ENCODE measurements around the gene ALOX12.
"Not testable (repeated sequence)": the region's sequence is repeated elsewhere in the genome, so short reads cannot be mapped to it uniquely, and the experiment has no call there.

The ALOX12 gene

DNA sequence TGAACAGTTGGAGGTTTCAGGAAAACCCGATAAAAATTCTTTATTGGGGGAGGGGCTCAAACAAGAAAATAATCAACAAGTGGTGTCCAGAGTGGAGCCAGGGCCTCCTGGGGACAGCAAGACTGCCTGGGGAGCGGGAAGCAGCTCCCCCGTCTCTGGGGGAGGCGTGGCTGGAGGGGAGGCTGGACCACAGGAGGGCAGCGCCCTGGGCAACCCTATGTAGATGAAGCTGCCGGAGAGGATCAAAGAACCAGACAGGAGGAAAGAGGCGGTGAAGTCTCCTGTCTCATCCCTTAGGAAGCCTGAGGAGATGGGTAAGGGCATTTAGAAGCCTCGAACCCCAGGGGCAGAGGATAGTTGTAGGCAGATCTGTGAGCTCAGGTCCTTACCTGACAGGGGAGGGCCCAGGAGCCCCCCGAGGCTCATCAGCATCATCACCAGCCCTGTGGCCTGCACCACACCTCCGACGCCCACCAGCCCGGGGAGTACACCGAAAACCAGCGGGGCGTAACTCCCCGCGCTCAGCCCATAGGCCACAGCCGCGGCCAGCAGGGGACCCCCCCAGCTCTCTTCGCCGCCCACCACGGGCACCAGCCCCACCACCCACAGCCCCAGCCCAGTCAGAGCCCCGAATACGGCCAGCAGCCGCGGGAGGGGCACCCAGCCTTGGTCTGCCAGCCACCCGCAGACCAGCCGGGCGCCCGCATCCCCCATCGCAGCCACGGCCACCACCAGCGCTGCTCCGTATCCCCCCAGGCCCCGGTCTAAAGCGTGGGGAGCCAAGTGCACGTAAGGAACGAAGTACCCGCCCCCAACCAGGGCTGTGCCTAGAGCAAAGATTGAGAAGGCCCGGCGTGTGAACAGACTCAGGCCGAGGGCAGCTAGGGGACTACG, 46.0 kb downstream of the ALOX12 start:
- no peaks in the 10 kb centered on the region for H3K9me3 Mint-ChIP-seq
- H3K27ac Mint-ChIP-seq: peak overlapping the region; percentile 71
- DNase-seq (peak; percentile 44), ATAC-seq (peak; percentile 34)
- peaks cover 2% of the 10 kb centered on the region for H3K27me3 Mint-ChIP-seq
- H3K36me3 Mint-ChIP-seq (ENCODE audit: low read depth): no peaks in the 10 kb centered on the region
- peaks cover 40% of the 10 kb centered on the region for H3K4me1 Mint-ChIP-seq
- peak overlapping the region; percentile 74 for H3K4me3 Mint-ChIP-seq

DNA sequence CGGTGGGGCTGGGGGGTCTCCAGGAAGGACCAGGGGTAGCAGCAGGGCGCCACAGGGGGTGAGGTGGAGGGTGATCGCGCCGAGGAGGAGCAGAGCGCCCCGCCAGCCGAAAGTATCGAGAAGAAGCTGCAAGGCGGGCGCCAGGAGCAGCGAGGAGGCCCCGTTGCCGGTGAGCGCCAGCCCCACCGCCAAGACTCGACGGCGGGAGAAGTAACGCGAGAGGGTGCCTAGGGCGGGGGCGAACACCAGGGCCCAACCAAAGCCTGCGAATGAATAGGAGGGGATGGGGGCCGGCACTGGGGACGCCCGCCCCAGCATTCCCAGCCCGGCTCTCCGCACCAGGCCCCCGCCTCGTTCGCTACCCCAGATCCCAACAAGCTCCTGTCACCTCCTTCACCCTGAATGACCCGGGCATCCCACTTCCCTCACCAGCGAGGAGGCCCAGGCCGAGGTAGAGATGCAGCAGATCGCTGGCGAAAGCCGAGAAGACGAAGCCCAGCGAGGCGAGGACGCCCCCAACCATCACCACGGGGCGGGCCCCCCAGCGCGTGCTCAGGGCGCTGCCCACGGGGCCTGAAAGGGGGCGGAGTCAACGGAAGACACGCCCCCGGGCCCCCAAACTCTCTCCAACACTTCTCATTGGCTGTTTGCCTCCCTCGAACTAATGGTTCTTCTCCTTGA, 46.8 kb downstream of the ALOX12 start:
- H3K27ac Mint-ChIP-seq: peak overlapping the region; percentile 71
- no peaks in the 10 kb centered on the region for H3K9me3 Mint-ChIP-seq
- H3K4me3 Mint-ChIP-seq: peak overlapping the region; percentile 74
- H3K36me3 Mint-ChIP-seq (ENCODE audit: low read depth): no peaks in the 10 kb centered on the region
- H3K27me3 Mint-ChIP-seq: peaks cover 2% of the 10 kb centered on the region
- H3K4me1 Mint-ChIP-seq: peaks cover 48% of the 10 kb centered on the region
- DNase-seq (peak; percentile 57), ATAC-seq (peak; percentile 40)

DNA sequence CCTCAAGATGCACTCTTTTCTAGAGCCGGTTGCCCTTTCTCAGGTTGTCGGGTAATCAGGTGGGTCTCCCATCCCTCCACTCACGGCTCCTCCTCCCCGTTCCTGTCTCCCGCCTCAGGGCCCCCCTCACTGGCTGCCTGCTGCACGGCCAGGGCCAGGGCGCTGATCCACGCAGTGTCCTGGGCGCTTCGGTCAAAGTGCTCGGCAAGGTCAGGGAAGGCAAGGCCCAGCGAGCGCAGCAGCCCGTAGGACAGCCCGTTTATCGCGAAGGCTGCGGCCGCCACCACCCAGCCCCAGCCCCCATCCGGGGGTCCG, 47.3 kb downstream of the ALOX12 start:
- H3K27me3 Mint-ChIP-seq: peaks cover 2% of the 10 kb centered on the region
- ATAC-seq (no peak), DNase-seq (no peak)
- H3K27ac Mint-ChIP-seq: no peak overlapping the region
- peak overlapping the region; percentile 74 for H3K4me3 Mint-ChIP-seq
- no peaks in the 10 kb centered on the region for H3K9me3 Mint-ChIP-seq
- H3K36me3 Mint-ChIP-seq (ENCODE audit: low read depth): no peaks in the 10 kb centered on the region
- peaks cover 47% of the 10 kb centered on the region for H3K4me1 Mint-ChIP-seq

DNA sequence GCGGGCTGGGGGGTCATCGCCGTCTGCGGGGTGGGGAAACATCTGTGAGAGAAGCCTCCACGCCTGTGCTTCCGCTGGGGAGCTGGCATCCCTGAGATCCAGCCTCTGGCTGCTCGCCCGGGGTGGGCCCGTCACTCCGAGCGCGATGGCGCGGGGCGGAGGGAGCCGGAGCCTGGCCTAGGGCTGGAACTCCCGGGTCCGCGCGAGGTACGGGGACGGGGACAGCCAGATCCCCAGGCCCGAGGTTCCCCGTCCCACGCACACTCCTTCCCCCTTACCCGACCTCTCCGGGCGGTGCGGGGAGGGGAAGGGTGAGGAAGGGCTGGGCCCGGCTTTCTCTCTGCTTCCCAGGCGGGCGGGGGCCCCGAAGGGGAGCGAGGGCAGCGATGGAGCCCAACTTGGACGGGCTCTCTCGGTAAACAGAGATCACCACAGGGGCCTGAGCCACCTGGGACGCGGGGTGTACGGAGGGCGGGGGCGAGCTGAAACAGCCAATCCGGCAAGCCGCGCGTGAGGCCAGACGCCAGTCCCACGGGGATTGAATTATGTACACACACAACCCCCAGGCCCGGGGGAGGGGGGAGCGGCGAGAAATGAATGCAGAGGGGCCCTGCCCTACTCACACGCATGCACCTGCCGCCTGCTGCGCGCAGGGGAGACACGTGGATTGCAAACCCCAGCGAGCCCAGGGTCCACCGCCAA, 47.8 kb downstream of the ALOX12 start, which contains the start of gene SLC16A11:
SLC16A11 (minus strand) TSS at position 596 of the 702 bp plus-strand sequence; CDS start at position 17, 579 bp downstream.
- no peak for ATAC-seq
- DNase-seq: peak; percentile 36
- Mint-ChIP-seq H3K9me3 (no peaks in the 10 kb centered on the region), H3K27ac (no peak within 1 kb of the TSS), H3K27me3 (peaks cover 2% of the 10 kb centered on the region), H3K4me1 (peaks cover 43% of the 10 kb centered on the region), H3K4me3 (peak within 1 kb of the TSS; percentile 74), H3K36me3 (ENCODE audit: low read depth) (no peaks in the 10 kb centered on the region)

DNA sequence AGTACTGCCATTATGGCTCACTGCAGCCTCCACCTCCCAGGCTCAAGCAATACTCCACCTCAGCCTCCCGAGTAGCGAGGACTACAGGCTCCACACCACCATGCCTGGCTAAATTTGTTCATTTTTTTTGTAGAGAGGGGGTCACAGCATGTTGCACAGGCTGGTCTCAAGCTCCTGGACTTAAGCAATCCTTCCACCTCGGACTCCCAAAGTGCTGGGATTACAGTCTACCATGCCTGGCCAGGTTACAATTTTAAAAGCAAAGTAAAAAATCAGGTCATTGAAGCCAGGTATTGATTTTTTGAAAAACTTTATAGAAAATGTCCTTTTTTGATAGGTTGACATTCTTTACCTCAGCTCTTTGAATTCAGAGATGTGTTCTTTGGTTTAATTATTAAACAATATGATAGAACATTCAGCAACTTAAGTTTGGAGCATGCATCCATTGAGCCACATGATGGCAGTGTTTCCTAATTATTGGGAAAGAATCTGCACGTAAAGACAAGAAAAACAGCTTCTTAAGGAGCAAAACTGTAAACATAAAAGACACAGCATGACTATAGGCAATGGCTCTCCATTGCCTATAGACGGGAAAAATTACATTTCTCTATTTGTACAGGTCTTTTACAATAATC, 49.8 kb downstream of the ALOX12 start:
- no peak for DNase-seq
- no peak overlapping the region for H3K27ac Mint-ChIP-seq
- peaks cover 2% of the 10 kb centered on the region for H3K27me3 Mint-ChIP-seq
- H3K4me3 Mint-ChIP-seq: peak overlapping the region; percentile 75
- H3K36me3 Mint-ChIP-seq (ENCODE audit: low read depth): no peaks in the 10 kb centered on the region
- ATAC-seq: no peak
- peaks cover 43% of the 10 kb centered on the region for H3K4me1 Mint-ChIP-seq
- no peaks in the 10 kb centered on the region for H3K9me3 Mint-ChIP-seq

DNA sequence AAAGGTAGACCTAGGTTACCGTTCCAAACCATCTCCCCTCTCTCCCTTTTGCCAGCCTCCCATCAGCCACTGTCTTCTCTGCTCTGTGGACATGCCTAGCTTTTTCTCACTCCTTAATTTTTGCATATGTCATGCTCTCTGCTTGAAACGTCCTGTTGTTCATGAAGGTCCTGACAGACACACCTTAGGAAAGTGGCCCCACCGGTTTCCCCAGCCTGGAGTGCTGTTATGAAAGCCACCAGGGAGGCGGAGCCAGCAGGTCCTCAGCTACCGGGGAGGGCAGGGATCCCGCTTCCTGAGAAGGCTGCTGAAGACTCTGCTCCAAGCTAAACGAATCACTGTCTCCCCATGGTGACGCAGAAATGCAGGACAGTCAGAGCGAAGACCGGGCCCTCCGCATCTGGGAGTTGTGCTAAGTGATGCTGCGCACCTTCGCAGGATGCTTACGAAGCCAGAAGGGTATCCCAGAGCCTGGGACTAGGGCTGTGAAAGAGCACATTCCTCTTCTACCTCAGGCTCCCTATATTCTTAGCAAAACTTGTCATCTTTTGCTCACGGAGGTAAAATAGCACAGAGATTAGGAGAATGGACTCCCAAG, 50.4 kb downstream of the ALOX12 start:
- Mint-ChIP-seq H3K4me1 (peaks cover 43% of the 10 kb centered on the region), H3K9me3 (no peaks in the 10 kb centered on the region), H3K27me3 (peaks cover 2% of the 10 kb centered on the region), H3K36me3 (ENCODE audit: low read depth) (no peaks in the 10 kb centered on the region), H3K4me3 (peak overlapping the region; percentile 75), H3K27ac (peak overlapping the region; percentile 58)
- DNase-seq: peak; percentile 50
- peak; percentile 5 for ATAC-seq

DNA sequence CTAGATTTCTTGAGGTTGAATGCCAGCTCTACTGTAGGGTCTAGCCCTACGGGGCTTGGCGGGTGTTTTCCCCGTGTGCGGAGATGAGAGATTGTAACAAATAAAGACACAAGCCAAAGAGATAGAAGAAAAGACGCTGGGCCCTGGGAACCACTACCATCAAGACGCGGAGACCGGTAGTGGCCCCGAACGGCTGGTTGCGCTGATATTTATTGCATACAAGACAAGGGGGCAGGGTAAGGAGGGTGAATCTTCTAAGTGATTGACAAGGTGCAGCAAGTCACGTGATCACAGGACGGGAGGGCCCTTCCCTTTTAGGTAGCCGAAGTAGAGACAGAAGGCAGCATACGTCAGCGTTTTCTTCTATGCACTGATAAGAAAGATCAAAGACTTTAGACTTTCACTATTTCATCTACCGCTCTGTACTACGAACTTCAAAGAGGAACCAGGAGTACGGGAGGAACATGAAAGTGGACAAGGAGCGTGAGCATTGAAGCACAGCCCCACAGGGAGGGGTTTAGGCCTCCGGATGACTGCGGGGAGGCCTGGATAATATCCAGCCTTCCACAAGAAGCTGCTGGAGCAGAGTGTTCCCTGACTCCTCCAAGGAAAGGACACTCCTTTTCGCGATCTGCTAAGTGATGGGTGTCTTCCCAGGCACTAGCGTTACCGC, 51.0 kb downstream of the ALOX12 start:
- ATAC-seq (peak; percentile 11), DNase-seq (peak; percentile 65)
- H3K27ac Mint-ChIP-seq: peak overlapping the region; percentile 58
- not testable (repeated sequence) for H3K36me3 Mint-ChIP-seq (ENCODE audit: low read depth); H3K9me3 Mint-ChIP-seq; H3K27me3 Mint-ChIP-seq
- peak overlapping the region; percentile 75 for H3K4me3 Mint-ChIP-seq
- H3K4me1 Mint-ChIP-seq: peaks cover 38% of the 10 kb centered on the region

DNA sequence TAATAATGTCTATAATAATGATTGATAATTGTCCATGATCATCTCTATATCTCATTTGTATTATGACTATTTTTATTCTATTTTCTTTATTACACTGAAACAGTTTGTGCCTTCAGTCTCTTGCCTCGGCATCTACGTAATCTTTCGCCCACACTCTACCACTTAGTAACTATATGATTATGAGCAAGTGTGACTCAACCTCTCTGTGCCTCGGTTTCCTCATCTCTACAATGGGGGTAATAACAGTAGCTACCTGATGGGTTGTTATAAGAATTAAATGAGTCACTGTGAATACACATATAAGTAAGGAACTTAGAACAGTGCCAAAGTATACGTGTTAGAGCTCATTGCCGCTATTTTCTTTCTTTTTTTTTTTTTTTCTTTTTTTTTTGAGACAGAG, 51.7 kb downstream of the ALOX12 start:
- peak; percentile 35 for ATAC-seq
- H3K27ac Mint-ChIP-seq: no peak overlapping the region
- peak overlapping the region; percentile 29 for H3K4me3 Mint-ChIP-seq

DNA sequence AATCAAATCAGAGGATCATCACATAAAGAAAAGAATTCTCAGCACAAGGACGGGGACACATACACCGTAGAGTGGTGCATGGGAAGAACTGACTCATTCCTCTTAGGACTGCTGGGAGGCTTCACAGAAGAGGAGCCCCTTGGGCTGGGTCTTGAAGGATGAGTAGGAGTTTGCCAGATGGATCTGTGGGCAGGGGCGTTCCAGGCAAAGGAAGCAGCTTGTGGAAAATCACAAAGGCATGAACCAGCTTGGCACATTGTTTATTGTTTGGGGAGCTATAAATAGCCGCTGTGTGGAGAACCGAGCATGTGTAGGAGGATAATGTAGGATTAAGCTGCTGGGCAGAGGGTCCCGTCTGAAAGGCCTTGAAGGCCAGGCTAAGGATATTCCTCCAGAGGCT, 53.1 kb downstream of the ALOX12 start:
- DNase-seq (no peak), ATAC-seq (no peak)
- H3K27me3 Mint-ChIP-seq: peaks cover 2% of the 10 kb centered on the region
- H3K4me3 Mint-ChIP-seq: no peak overlapping the region
- H3K9me3 Mint-ChIP-seq: no peaks in the 10 kb centered on the region
- H3K36me3 Mint-ChIP-seq (ENCODE audit: low read depth): no peaks in the 10 kb centered on the region
- no peak overlapping the region for H3K27ac Mint-ChIP-seq
- H3K4me1 Mint-ChIP-seq: peaks cover 30% of the 10 kb centered on the region

More for the DNA sequence above, 51.7 kb downstream of the ALOX12 start:
- peaks cover 38% of the 10 kb centered on the region for H3K4me1 Mint-ChIP-seq
- H3K9me3 Mint-ChIP-seq: no peaks in the 10 kb centered on the region
- no peaks in the 10 kb centered on the region for H3K36me3 Mint-ChIP-seq (ENCODE audit: low read depth)
- H3K27me3 Mint-ChIP-seq: peaks cover 2% of the 10 kb centered on the region
- no peak for DNase-seq

DNA sequence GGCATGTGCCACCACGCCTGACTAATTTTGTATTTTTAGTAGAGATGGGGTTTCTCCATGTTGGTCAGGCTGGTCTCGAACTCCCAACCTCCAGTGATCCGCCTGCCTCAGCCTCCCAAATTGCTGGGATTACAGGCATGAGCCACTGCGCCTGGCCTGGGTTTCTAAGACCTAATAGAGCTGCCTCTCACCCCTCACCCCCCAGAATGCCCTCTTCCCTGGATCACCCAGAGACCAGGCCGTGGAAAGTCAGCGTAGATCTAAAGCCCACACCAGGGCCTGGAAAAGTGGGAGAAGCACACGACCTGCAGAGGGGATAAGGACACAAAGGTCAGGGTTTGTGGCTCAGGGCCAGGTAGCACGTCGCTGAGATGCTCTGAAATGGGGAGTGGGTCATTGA, 54.7 kb downstream of the ALOX12 start:
- H3K36me3 Mint-ChIP-seq (ENCODE audit: low read depth); H3K27me3 Mint-ChIP-seq; ATAC-seq; DNase-seq; H3K4me3 Mint-ChIP-seq; H3K9me3 Mint-ChIP-seq; H3K27ac Mint-ChIP-seq: not testable (repeated sequence)
- peaks cover 28% of the 10 kb centered on the region for H3K4me1 Mint-ChIP-seq

DNA sequence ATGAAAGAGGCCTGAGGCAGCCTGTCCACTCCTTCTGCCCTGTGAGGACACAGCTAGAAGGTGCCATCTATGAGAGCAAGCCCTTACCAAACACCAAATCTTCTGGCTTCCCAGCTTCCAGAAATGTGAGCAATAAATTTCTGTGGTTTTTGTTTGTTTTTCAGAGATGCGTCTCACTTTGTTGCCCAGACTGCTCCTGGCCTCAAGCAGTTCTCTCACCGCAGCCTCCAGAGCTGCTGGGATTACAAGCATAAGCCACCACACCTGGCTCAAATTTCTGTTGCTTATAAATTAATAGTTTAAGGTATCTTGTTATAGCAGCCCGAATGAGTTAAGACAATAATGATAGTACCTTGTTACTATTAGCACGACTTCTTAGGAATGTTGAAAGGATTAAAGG, 60.5 kb downstream of the ALOX12 start:
- H3K9me3 Mint-ChIP-seq: no peaks in the 10 kb centered on the region

DNA sequence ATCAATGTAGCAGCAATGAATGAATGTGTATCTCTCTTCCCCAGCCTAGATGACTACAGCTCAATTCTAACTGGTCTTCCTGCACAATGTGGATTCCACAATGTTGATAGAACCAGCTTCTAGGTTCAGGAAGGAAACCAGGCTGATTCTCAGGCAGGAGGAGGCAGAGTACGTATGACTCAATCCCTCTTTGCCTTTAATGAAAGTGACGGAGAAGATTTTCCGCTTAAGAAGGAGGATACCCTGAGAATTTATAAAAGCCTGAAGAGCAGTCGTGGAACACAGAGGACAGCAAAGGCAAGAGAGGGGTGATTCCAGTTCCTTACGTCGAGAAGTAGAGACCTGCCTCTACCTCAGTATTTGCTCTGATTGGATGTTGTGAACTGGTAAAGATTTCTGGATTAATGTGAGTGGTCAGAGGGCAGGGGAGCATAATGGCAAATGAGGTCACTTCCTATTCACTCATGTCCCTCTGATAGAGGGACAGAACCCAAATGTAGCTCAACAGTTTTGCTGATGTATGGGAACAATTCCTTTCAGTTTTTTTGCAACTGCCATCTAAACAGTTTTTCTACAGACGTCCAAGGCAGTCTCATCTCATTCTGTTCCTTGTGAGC, 63.1 kb downstream of the ALOX12 start:
- ATAC-seq (no peak), DNase-seq (no peak)
- peaks cover 25% of the 10 kb centered on the region for H3K4me1 Mint-ChIP-seq
- peaks cover 15% of the 10 kb centered on the region for H3K27me3 Mint-ChIP-seq
- H3K9me3 Mint-ChIP-seq: no peaks in the 10 kb centered on the region
- H3K4me3 Mint-ChIP-seq: no peak overlapping the region
- H3K36me3 Mint-ChIP-seq (ENCODE audit: low read depth): no peaks in the 10 kb centered on the region
- H3K27ac Mint-ChIP-seq: peak overlapping the region; percentile 25

More for the DNA sequence above, 60.5 kb downstream of the ALOX12 start:
- H3K4me1 Mint-ChIP-seq: peaks cover 26% of the 10 kb centered on the region
- peaks cover 6% of the 10 kb centered on the region for H3K27me3 Mint-ChIP-seq
- no peak overlapping the region for H3K4me3 Mint-ChIP-seq
- no peak for ATAC-seq
- no peak overlapping the region for H3K27ac Mint-ChIP-seq
- H3K36me3 Mint-ChIP-seq (ENCODE audit: low read depth): no peaks in the 10 kb centered on the region
- DNase-seq: no peak

Measured in activated naive CD8-positive, alpha-beta T cell treated with anti-CD3 and anti-CD28 coated beads, Interleukin-2, amount 50 U/mL, for 24 hours (primary cell).